NCI-H2107 treated with DMSO at 0.1 percent for 48 hours (cell line): ENCODE measurements around the gene PLCH1.
"Not testable (repeated sequence)": the region's sequence is repeated elsewhere in the genome, so short reads cannot be mapped to it uniquely, and the experiment has no call there.

Experiments used
- DNase-seq: peaks from one replicate; lab custom pipeline; 2025; ENCODE audit not compliant: unreplicated experiment; lab: John Stamatoyannopoulos, UW

Gene PLCH1

GRCh38 chr3:155646128-155646527 is 98.7 kb downstream of the PLCH1 start:
- no peak for DNase-seq

DNA sequence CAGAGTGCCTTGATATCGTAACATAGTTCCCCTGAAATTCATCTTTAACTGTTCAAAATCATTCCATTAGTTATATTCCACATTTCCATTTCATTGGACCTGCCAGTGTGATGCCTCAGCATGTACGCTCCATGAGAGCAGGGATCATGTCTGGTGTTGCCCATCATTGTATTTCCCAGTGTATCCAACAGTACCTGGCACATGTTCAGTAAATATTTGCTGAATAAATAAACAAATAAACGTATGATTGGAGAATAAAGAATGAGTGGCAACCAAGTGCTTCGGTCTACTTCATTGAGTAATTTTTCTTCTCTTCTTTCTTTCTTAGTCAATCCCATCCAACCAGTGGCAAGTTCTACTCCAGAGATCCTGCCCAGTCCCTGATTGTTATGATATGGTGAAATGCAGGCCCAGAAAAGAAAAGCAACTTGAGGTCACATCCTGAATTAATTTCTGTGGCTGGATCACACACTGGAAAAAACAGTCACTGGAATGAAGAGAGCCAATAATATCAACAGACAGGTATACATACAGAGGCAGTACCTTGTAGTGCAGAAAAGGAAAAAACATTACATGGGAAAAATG is 101.2 kb downstream of the PLCH1 start:
- no peak for DNase-seq

DNA sequence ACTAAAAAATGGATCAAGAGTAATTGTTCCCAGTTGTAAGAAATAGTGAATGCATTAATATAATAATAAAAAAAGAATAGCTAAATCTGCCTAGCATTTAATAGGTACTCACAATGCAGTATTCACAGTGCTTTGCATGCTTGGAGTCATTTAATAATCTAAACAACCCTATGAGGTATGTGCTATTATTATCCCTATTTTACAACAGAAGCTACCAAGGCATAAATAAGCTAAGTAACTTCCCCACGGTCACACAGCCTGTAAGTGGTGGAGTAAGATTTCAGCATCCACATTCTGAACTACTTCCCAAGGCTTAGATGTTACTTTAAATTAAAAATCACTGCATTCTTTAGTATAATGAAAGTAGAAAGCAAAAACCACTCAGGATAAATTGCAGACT is 102.9 kb downstream of the PLCH1 start:
- DNase-seq, result no peak

DNA sequence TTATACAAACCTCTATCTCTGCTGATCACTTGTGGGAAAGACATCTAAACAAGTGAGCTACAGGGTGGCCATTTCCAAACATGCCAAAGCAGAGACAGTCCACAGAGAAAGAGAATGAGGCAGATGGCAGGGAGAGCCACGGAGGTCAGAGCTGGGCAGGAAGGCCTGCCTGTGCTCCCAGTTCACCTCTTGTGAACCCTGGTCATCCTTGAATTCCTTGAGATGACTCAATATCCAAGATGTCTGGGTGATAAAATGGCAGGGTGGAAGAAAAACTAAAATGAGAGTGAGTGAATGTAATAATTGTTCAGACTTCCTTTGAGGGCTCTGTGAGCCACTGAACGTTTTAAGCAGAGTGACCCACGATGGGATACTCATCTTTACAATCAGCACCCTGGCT is 104.8 kb downstream of the PLCH1 start:
- DNase-seq, result no peak

DNA sequence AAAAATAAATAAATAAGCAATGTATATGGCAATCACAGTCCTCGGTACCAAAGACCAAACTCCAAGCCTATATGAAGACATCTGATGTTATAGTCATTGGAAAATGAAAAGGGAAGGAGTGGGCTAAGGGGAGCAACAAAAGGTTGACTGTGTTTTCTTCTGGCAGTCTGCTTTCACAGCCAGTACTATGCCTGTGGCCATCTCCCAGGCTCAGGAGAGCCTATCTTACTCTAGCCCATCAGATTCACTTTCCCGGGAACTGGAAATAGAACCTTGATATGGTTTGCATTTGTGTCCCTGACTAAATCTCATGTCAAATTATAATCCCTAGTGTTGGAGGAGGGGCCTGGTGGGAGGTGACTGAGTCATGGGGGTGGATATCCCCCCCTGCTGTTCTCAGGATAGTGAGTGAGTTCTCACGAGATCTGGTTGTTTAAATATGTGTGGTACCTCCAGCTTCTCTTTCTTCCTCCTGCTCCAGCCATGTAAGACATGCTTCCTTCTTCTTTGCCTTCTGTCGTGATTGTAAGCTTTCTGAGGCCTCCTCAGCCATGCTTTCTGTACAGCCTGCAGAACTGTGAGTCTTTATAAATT is 105.3 kb downstream of the PLCH1 start:
- DNase-seq, result no peak

DNA sequence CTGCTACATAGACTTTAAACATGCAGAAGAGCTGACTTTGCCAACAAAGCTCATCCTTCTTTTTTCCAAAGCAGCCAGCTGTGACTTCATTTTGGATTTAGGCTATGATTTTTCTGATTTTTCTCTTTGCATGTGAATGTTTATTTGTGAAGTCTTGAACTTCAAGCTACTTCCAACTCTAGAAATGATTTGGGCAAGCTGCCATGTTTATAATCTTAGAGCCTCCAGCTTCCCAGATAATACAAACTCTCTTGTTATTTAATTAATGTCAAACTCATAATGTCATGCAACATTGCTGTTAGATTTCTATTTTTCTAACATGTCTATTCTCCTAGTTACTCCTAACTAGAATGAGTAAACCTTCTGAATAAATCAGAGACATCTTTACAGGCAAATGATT is 106.4 kb downstream of the PLCH1 start:
- DNase-seq, result not testable (repeated sequence)

GRCh38 chr3:155637567-155637966 is 107.3 kb downstream of the PLCH1 start:
- no peak for DNase-seq

GRCh38 chr3:155635056-155635455 is 109.8 kb downstream of the PLCH1 start:
- DNase-seq, result no peak

DNA sequence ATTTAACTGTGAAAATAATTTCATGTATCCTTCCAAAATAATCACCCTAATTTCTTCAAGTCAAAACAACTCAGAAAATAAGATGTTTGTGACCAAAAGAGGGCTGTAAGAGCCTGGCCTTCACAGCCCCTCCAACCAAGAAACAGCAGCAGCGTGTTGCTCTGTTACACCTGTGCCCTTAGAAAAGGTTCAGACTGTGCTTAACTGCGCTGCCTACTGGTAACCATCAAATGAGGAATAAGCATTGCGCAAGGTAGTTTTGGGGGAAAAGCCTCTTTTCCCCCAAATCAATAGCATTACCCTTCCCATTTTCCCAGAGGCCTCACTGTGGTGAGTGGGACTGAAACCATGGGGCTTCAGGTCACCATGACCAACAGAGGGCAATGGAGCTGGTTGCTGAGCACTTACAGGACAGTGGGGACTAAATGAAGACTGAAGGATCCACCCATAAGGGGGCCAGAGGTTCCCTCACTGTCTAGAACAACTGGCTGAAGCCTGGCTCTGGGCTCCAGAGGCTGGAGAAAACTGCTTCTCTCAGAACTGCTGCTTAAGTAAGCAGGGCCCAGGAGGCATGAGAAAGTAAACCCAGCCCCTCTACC is 110.7 kb downstream of the PLCH1 start:
- no peak for DNase-seq

GRCh38 chr3:155631323-155632019 is 113.4 kb downstream of the PLCH1 start:
- no peak for DNase-seq

GRCh38 chr3:155629556-155629955 is 115.3 kb downstream of the PLCH1 start:
- no peak for DNase-seq

DNA sequence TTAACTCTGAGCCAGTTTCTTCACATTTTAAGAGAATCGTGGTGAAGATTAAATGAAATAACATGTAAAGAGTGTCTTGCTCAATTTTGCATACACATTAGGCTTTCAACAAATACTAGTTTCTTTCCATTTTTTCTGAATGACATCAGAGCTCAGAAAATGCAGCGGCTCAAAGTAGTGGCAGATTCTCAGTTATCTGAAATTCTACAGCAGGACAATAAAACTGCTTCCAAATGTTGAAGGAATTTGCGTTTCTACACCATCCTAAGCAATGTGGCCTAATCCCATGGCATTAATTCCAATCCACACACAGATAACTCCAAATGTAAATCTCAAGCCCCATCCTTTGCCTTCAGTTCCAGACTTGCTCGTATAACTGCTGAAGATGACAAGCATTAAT is 115.8 kb downstream of the PLCH1 start:
- DNase-seq, result no peak

GRCh38 chr3:155622647-155623046 is 122.2 kb downstream of the PLCH1 start:
- not testable (repeated sequence) for DNase-seq

DNA sequence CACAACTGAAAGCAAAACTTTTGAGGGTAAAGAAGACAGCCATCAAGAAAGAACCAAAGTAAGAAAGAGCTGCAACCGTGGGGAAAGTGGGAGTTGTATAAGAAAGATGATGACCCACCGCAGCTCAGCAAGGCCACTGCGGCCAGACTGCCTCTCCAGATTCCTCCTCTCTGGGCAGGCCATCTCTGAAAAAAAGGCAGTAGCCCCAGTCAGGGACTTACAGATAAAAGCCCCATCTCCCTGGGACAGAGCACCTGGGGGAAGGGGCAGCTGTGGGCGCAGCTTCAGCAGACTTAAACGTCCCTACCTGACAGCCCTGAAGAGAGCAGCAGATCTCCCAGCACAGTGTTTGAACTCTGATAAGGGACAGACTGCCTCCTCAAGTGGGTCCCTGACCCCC is 124.3 kb downstream of the PLCH1 start:
- DNase-seq, result not testable (repeated sequence)

GRCh38 chr3:155619118-155619915 is 125.6 kb downstream of the PLCH1 start:
- DNase-seq, result no peak

DNA sequence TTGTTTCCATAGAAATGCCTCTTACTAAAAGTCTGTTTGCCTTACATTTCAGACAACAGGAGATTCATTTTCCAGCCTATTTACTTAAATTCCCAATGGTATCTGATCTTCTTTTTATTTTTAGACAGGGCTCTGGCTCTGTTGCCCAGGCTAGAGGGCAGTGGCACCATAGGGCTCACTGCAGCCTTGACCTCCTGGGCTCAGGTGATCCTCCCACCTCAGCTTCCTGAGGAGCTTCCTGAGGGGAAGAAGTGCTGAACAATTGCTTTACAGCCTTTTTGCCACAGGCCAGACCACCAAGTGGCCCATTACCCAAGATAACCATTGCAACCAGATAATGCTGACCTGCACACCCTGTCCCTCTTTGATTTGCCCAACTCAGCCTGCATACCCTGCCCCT is 126.3 kb downstream of the PLCH1 start:
- DNase-seq, result no peak

GRCh38 chr3:155617346-155617925 is 127.4 kb downstream of the PLCH1 start:
- no peak for DNase-seq

GRCh38 chr3:155615141-155615540 is 129.7 kb downstream of the PLCH1 start:
- not testable (repeated sequence) for DNase-seq

GRCh38 chr3:155614410-155614809 is 130.5 kb downstream of the PLCH1 start:
- not testable (repeated sequence) for DNase-seq

DNA sequence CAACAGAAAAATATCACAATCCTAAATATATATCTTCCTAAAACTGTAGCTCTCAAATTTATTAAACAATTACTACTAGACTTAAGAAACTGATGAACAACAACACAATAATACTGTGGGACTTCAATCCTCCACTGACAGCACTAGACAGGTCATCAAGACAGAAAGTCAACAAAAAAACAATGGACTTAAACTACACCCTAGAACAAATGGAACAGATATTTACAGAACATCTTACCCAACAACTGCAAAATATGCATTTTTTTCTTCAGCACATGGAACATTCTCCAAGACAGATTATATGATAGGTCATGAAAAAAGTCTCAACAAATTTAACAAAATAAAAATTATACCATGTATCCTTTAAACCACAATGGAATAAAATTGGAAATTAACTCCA is 133.4 kb downstream of the PLCH1 start:
- no peak for DNase-seq

- no peak for DNase-seq
Measured at GRCh38 chr3:155609586-155609985, 135.3 kb downstream of the PLCH1 start.
